ENCODE measurements around the gene PHF14.

Gene PHF14

DNA sequence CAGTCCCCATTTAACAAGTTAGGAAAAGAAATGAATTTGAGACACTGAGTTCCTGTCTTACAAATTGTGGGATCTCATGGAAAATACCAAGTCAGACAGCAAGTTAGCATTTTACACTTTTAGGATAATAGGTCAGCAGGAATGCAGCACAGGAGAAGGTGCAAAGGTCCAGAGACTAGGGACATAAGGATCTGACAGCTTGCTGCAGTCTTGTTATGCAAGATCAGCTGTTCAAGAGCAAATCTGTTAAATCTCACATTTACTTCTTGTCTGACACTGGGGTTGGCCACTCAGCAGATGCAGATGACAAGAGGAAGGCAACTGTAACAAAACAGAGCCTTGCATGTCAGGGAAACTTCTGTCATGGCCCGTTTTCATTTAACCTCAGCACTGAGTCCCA, 239.6 kb downstream of the PHF14 start:
- DNase-seq = no peak

DNA sequence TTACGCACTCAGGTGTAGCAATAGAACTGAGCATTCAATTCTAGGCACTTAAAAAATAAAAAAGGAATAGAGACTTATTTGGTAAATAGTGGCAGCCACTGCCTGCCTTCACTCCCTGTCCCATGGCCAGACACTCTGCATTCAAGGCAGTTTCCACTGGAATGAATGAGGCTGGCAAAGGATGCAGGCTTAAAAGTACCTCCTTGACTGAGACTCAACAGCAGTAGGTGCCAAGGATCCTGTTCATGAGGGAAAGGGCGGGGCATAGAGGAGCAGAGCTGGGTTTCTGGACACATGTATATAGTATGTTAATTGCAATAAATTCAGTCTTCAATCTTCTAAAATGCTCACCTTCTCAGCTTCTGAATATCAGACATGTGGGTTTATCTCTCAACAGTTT, 242.6 kb downstream of the PHF14 start:
- no peak for DNase-seq

DNA sequence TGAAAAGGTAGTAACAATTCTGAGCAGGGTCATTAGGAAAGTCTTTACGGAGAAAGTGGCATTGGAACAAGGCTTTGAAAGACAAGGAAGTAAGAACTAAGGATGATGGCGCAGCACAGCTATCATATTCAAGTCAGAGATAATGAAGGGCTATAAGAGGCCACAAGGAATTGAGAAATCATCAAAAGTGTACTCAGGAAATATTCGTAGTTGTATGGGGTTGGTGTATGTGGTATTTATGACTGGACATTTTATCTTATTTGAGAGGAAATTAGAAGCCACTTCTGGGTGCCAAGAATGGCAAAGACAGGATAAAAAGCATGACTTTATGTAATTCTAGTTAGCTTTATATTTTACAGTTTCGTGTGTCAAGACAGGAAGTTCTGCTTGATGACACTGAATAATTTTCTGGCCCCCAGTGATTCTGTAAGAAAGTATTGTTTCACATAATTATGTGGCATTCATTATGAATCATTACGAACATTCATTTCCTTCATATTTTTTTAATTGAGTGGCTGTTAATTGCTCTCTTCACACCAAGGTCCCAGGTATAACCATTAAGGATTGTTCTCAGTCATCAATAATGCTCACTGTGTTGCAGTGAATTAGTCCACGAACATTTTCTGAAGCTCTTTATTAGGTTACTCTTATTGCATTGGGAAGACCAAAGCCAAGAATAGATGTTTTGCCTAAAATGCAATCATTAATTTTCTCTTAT, 244.3 kb downstream of the PHF14 start:
- no peak for DNase-seq
